ENCODE measurements around the gene MREG. TPM values are rescaled to one million over a fixed set of nuclear protein-coding genes. Genes with fewer than 3 reads are reported as not detected.

Gene MREG
- total RNA-seq, 1 donor from 2014 or later = 11.9 TPM

- DNase-seq (ENCODE audit: low spot score in 2 of 2, unreplicated experiment in 2 of 2) = no peak
- Mint-ChIP-seq H3K4me3 (no peak overlapping the region), H3K4me1 (peaks cover 4% of the 10 kb centered on the region), H3K27me3 (ENCODE audit: low read depth) (no peaks in the 10 kb centered on the region), H3K9me3 (no peaks in the 10 kb centered on the region), H3K36me3 (no peaks in the 10 kb centered on the region), H3K27ac (no peak overlapping the region)
- no peak for TF ChIP-seq CTCF (IDR thresholded peaks at IDR 0.05; ENCODE audit: unreplicated experiment)
These were observed 109.2 kb downstream of the MREG start for GRCh38 chr2:215904101-215904500.

- Mint-ChIP-seq H3K36me3 (no peaks in the 10 kb centered on the region), H3K9me3 (no peaks in the 10 kb centered on the region), H3K4me3 (no peak overlapping the region), H3K4me1 (peaks cover 4% of the 10 kb centered on the region), H3K27me3 (ENCODE audit: low read depth) (no peaks in the 10 kb centered on the region), H3K27ac (no peak overlapping the region)
- no peak for TF ChIP-seq CTCF (IDR thresholded peaks at IDR 0.05; ENCODE audit: unreplicated experiment)
- no peak for DNase-seq (ENCODE audit: low spot score in 2 of 2, unreplicated experiment in 2 of 2)
These were observed 110.1 kb downstream of the MREG start for GRCh38 chr2:215903203-215903602.

- Mint-ChIP-seq H3K9me3 (no peaks in the 10 kb centered on the region), H3K4me1 (peaks cover 4% of the 10 kb centered on the region), H3K27ac (no peak overlapping the region), H3K36me3 (no peaks in the 10 kb centered on the region), H3K4me3 (no peak overlapping the region), H3K27me3 (ENCODE audit: low read depth) (no peaks in the 10 kb centered on the region)
- no peak for DNase-seq (ENCODE audit: low spot score in 2 of 2, unreplicated experiment in 2 of 2)
- TF ChIP-seq CTCF (IDR thresholded peaks at IDR 0.05; ENCODE audit: unreplicated experiment) = no peak
These were observed 111.6 kb downstream of the MREG start for GRCh38 chr2:215901796-215902195.

GRCh38 chr2:215900843-215901242, 112.5 kb downstream of the MREG start:
- Mint-ChIP-seq H3K4me3 (no peak overlapping the region), H3K9me3 (peaks cover 5% of the 10 kb centered on the region), H3K27ac (no peak overlapping the region), H3K27me3 (ENCODE audit: low read depth) (no peaks in the 10 kb centered on the region), H3K4me1 (peaks cover 4% of the 10 kb centered on the region), H3K36me3 (no peaks in the 10 kb centered on the region)
- DNase-seq (ENCODE audit: low spot score in 2 of 2, unreplicated experiment in 2 of 2) = no peak
- TF ChIP-seq CTCF (IDR thresholded peaks at IDR 0.05; ENCODE audit: unreplicated experiment) = no peak

- Mint-ChIP-seq H3K4me1 (peaks cover 4% of the 10 kb centered on the region), H3K36me3 (no peaks in the 10 kb centered on the region), H3K27ac (no peak overlapping the region), H3K27me3 (ENCODE audit: low read depth) (no peaks in the 10 kb centered on the region), H3K4me3 (no peak overlapping the region), H3K9me3 (peaks cover 5% of the 10 kb centered on the region)
- no peak for DNase-seq (ENCODE audit: low spot score in 2 of 2, unreplicated experiment in 2 of 2)
- no peak for TF ChIP-seq CTCF (IDR thresholded peaks at IDR 0.05; ENCODE audit: unreplicated experiment)
These were observed 113.1 kb downstream of the MREG start for GRCh38 chr2:215900203-215900611.

Data from mesothelial cell of epicardium (in vitro differentiated cells).